Anterior cingulate cortex (tissue), 58 donors: ENCODE results near the gene PHLDA2.

Source experiments
- DNase-seq, 58 donors: peaks; one replicate each; lab custom pipeline; 2025; lab: John Stamatoyannopoulos, UW

Gene PHLDA2

GRCh38 chr11:2928605-2929530 is at the start of gene PHLDA2:
Gene PHLDA2, minus strand, starts transcription at chr11:2929420. Its CDS starts 56 bp downstream, at chr11:2929364.
- DNase-seq: peak in 4 of 58 donors; percentile 18 to 34 (median 24)

DNA sequence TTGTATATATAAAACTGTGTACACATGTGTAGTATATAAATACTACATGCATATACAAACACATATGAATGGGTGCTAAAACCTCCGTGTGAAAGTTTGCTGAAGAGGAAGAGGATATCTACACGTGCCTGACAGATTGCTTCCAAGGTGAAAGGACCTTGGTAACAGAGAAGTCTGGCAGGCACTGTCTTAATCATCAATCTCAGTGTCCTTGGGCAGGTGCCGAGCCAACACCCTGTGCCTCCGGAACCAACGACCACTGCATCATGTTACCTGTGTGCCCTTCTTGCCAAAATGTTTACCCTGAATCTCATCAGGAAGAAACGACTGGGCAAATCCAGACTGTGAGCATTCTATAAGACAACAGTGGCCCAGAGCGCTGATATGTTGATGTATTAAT is 47.9 kb upstream of the PHLDA2 start:
- no peak for DNase-seq

GRCh38 chr11:2976294-2977063 is 47.3 kb upstream of the PHLDA2 start:
- no peak for DNase-seq

- peak in 27 of 58 donors; percentile 3 to 71 (median 31) for DNase-seq
Measured at GRCh38 chr11:2975594-2975993, 46.4 kb upstream of the PHLDA2 start.

DNA sequence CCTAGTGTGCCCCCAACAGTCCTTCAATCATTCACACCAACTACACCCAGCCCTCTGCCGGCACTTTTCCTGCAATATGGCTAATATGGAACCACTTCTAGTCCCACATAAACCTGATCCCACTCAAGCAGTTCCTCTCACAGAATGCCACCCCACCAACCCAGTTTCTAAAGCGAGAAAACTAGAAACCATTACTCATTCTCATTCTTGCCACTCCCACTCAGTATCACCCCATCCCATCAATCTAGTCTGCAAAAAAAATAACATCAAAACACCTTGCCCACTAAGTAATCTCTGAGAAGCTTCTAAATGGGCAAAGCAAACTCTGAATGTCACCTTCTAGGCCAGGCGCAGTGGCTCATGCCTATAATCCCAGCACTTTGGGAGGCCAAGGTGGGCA is 45.1 kb upstream of the PHLDA2 start:
- no peak for DNase-seq

- DNase-seq: no peak
Measured at GRCh38 chr11:2968341-2968900, 39.2 kb upstream of the PHLDA2 start.

DNA sequence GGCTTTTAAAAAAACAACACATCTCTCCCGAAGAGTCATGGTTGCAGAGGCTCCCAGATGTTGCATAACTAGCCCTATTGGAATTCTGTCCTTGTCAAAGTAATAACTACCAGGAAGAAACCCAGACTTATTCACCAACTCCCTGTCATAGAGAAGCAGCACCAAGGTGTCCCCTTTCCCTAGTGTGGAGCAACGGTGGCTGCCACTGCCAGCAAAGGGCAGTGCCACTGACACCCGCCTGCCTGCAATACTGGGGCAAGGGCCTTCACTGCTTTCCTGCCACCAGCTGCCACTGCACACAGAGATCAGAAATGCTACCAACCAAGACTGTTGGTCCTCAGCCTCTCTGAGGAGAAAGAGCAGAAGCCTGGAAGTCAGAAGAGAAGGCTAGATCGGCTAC is 35.6 kb upstream of the PHLDA2 start:
- no peak for DNase-seq

DNA sequence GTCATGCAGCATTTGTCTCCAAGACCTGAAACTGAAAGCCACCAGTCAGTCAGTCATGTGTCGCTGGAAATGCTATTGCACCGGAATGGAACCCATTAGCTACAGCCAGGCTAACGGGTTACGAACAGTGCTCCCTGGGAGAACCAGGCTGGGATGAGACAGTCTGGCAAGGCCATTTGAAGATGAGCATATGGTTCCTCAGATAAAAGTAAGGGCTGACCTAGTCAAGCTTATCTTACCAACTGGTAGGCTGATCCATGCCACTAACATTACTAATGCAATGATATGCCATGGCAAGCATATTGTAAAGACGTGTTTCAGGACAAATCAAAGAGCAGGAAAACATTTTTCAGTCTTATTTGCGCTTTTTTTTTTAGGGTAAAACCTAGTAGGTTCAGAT is 34.5 kb upstream of the PHLDA2 start:
- no peak for DNase-seq

GRCh38 chr11:2963112-2963754 is 34.0 kb upstream of the PHLDA2 start:
- no peak for DNase-seq

DNA sequence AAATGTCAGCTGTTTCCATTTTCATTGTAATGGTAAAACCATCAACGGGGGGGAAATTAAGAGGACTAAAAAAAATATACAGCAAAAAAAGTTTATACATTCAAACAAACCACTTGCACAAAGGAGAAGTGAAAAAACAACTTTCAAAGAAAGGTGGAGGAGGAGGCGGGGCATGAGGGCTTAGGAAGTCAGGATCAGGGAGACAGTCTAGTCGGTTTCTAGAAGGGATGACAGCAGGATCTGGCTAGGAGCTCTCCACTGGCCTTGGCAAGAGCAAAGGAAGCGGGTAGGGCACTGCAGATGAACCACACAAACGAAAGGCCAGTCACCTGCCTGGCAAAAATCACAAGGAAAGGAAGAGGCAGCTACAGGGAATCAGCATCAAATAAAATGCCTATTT is 31.9 kb upstream of the PHLDA2 start:
- no peak for DNase-seq

- no peak for DNase-seq
Measured at GRCh38 chr11:2960139-2960538, 30.9 kb upstream of the PHLDA2 start.

- DNase-seq: no peak
Measured at GRCh38 chr11:2958251-2958650, 29.0 kb upstream of the PHLDA2 start.

DNA sequence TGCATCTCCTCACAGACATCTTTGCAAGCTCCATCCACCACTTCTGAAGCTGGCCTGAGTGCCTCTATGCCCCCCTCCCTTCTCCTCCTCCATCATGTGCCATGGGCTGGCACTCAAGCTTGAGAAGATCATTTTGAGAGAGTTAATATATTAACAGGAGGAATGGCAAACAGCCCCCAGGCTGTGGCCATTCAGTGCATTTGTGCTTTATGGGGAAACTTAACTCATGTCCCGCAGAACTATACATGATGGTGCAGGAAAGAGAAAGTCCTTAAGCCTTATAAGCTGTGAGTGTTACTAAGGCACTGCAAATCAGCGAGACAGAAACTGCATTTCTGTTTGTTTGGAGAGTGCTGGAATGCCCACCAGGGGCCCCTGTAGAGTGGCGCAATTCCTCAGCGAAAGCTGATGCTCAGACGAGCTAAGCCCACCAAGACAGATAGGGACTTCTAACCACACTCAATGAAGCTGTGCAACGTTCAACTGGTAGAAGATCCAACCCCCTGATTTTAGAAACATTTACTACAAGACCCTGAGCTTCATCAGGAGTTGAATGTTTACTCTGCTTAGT is 26.8 kb upstream of the PHLDA2 start:
- no peak for DNase-seq

GRCh38 chr11:2954263-2954662 is 25.0 kb upstream of the PHLDA2 start:
- DNase-seq: no peak

GRCh38 chr11:2952290-2952689 is 23.1 kb upstream of the PHLDA2 start:
- DNase-seq: no peak

GRCh38 chr11:2951231-2952110 is 22.3 kb upstream of the PHLDA2 start:
- no peak for DNase-seq

- no peak for DNase-seq
Measured at GRCh38 chr11:2950825-2951224, 21.6 kb upstream of the PHLDA2 start.

DNA sequence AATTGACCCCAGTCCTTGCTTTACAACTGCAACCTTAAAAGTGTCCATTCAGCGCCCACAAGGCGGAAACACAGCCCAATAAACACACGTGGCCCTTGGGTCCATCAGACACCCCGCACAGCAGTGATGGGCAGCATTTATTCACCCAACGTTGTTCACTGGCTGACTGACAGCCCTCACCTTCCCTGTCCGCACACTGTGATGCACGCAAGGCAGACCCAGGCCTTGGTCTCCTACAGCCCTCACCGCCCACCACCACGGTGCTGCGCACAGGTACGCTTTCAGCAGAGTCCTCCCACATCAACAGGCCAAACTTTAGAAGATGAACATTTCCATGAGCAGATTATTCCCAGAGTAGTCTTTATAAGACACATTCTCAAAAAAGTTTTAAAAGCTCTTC is 20.7 kb upstream of the PHLDA2 start:
- no peak for DNase-seq

DNA sequence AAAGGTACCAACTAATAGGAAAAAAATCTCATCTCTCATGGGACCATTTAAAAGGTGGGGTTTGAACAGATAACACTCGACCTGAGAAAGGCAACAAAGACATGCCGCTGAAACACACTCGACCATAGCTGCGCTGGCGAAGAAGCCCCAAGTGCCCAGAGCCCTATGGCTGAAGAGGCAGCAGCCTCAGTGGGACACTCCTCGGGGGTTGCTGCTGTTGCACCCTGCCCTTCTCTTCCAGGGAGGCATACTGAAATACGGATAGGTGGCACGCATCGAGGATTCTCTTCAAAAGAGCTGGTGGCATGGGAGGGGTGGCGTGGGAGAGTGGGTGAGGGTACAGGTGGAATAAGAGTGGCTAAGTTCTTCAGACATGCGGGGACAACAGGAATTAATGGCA is 18.5 kb upstream of the PHLDA2 start:
- DNase-seq: no peak
